Sciatic nerve (tissue), 2 donors: ENCODE data around the gene GDPD4. TPM values are rescaled to one million over a fixed set of nuclear protein-coding genes. Genes with fewer than 3 reads are reported as not detected.
A peak's percentile ranks its signal among the peaks of the same experiment; 100 is the strongest.

ENCODE experiments used
- ATAC-seq: fragments of 200-7000 bp; cut with Tn5 transposase; one replicate; pipeline ENCODE4 v1.9.1; 2020; ENCODE audit warnings: mild to moderate bottlenecking, moderate library complexity
- DNase-seq: peaks from one replicate; pipeline ENCODE4 v3.0.0-alpha.2; 2020; ENCODE audit warnings: low spot score
- intact Hi-C: fragments of 100-400 bp; cut with DNase I; formaldehyde crosslinking; loops from one replicate; pipeline ENCODE4 v1.14.2; 2022
- total RNA-seq: library from RNA; stranded (reverse); fragmentation: NEBNext Ultra II Directional; extraction: Animal tissue kit (Norgen Biotek cat#: 25700); gene quantifications from one replicate; pipeline ENCODE4 v1.2.1, GENCODE V29; 2021
- donor health status: DM: no; HTN: no; CAD: no.
- donor health status: DM: no; HTN: no; CAD: no.

The GDPD4 gene
- total RNA-seq, 1 donor from 2014 or later: not detected

- DNase-seq (no peak), ATAC-seq (no peak)
- intact Hi-C loops: loop anchor here (10.0 kb wide), 1 partner anchor 361 kb away; no protein-coding TSS in a partner anchor
These were observed 117.2 kb downstream of the GDPD4 start for GRCh38 chr11:77184136-77184860.

- ATAC-seq (no peak), DNase-seq (no peak)
- intact Hi-C loops: loop anchor here (10.0 kb wide), 1 partner anchor 361 kb away; no protein-coding TSS in a partner anchor
These were observed 118.0 kb downstream of the GDPD4 start for GRCh38 chr11:77183431-77183984.

GRCh38 chr11:77182542-77183430 is 118.7 kb downstream of the GDPD4 start:
- no peak for ATAC-seq
- intact Hi-C loops: loop anchor here (10.0 kb wide), 1 partner anchor 362 kb away; no protein-coding TSS in a partner anchor
- DNase-seq: no peak

DNA sequence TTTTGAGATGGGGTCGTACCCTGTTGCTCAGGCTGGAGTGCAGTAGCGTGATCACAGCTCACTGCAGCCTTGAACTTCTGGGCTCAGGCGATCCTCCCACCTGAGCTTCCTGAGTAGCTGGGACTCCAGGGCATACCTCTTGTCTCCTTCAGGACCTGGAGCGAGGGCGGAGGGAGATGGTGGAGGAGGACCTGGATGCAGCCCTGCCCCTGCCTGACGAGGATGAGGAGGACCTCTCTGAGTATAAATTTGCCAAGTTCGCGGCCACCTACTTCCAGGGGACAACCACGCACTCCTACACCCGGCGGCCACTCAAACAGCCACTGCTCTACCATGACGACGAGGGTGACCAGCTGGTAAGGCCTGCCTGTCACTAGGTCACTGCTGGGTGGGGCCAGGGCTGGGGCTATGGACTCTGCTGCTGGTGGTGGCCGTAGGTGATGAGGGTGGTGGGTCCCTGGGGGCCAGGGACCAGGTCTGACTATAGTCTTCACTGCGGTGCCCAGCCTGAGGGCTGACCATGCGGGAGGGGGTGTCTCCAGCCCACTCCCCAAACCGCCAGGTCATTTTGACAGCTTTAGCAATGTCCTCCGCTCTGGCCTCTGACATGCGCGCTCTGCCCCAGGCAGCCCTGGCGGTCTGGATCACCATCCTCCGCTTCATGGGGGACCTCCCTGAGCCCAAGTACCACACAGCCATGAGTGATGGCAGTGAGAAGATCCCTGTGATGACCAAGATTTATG is 119.5 kb downstream of the GDPD4 start:
- intact Hi-C loops: loop anchor here (10.0 kb wide), 1 partner anchor 363 kb away; no protein-coding TSS in a partner anchor
- DNase-seq (no peak), ATAC-seq (no peak)

- ATAC-seq (no peak), DNase-seq (no peak)
- intact Hi-C loops: loop anchor here (10.0 kb wide), 1 partner anchor 364 kb away; no protein-coding TSS in a partner anchor
These were observed 120.3 kb downstream of the GDPD4 start for GRCh38 chr11:77181226-77181625.

DNA sequence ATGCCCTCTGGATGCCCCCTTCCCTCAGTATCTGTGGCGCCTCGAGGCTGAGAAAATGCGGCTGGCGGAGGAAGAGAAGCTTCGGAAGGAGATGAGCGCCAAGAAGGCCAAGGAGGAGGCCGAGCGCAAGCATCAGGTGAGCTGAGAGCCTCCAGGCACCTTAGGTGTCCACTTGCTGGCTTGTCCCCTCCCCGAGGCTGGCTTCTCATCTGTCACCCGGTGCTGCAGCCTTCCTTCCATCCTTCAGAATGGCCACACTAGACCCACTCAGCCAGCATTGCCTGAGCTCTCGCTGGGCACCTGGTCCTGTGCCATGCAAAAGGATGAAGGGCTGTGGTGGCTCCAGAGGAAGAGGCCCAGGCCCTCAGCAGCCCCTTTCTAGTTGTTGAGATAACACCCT is 121.1 kb downstream of the GDPD4 start:
- intact Hi-C loops: loop anchor here (10.0 kb wide), 1 partner anchor 364 kb away; no protein-coding TSS in a partner anchor
- no peak for DNase-seq
- no peak for ATAC-seq

DNA sequence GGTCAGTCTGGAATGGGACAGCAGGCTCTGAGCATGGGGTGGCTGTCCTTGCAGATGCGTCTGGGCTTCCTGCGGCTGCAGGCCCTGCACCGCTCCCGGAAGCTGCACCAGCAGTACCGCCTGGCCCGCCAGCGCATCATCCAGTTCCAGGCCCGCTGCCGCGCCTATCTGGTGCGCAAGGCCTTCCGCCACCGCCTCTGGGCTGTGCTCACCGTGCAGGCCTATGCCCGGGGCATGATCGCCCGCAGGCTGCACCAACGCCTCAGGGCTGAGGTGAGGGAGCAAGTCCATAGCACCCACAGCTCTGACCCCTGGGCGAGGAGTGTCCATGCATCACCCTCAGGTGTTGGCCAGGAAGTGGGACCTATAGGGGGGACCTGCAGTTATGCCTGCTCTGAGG is 121.8 kb downstream of the GDPD4 start:
- DNase-seq (no peak), ATAC-seq (no peak)
- intact Hi-C loops: loop anchor here (10.0 kb wide), 1 partner anchor 365 kb away; no protein-coding TSS in a partner anchor

DNA sequence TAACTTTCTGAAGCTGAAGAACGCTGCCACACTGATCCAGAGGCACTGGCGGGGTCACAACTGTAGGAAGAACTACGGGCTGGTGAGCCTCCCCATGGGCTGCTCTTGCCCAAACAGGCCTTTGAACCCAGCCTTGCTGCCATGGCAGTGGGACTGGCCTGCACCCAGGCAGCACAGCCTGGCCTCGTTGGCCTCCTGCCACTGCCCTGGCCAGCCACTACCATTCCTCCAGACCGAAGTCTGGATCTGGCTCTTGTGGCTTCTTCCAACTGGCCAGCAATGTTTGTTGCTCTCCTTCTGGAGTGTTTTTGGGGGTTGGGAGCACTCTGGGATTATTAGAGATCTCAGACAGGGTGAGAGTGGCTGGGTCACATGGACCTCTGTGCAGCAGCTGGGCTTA is 122.4 kb downstream of the GDPD4 start:
- no peak for DNase-seq
- intact Hi-C loops: no loop called here
- ATAC-seq: no peak

DNA sequence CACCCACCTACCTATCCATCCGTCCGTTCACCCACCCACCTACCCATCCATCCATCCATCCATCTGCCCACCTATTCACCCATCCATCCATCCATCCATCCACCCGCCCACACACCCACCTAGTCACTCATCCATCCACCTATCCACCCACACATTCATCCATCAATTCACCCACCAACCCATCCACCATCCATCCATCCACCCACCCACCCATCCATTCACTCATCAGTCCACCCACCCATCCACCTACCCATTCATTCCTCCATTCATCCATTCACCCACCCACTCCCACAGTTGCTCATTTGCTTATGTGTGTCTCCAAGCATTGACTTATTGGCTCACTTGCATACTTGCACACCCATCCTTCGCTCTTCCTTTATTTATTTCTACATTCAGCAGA is 123.3 kb downstream of the GDPD4 start:
- intact Hi-C loops: no loop called here
- DNase-seq (no peak), ATAC-seq (no peak)

GRCh38 chr11:77176996-77177395 is 124.5 kb downstream of the GDPD4 start:
- DNase-seq (no peak), ATAC-seq (no peak)
- intact Hi-C loops: no loop called here

DNA sequence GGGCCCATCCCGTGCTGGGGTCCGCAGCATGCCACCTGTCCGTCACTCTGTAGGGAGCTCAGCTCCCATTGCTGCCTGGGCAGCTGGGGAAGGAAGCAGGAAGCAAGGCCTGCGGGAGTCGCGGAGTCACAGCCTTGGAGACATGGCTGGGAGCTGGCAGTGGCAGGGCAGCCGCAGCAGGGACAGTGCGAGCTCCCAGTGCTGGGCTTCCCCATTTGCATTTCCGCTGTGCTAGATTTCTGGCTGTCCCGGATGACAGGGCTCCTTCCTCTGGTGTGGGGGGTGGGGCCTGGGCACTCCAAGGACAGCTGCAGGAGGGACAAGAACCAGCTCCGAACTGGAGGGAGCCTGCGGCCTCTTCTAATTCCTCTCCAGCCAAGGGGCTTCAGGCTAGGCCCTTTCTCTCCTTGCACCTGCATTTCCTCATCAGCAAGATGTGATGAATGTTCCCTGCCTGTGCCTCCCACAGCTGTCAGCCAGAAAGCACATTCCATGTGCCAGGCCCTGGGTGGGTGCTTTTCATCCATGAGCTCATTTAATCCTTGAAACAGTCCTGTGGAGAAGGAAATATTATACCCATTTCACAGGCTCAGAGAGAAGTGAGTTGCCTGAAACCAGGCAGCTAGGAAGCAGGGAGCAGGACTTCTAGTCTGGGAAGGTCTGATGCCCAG is 125.5 kb downstream of the GDPD4 start:
- DNase-seq (no peak), ATAC-seq (peak; percentile 72)
- intact Hi-C loops: no loop called here

DNA sequence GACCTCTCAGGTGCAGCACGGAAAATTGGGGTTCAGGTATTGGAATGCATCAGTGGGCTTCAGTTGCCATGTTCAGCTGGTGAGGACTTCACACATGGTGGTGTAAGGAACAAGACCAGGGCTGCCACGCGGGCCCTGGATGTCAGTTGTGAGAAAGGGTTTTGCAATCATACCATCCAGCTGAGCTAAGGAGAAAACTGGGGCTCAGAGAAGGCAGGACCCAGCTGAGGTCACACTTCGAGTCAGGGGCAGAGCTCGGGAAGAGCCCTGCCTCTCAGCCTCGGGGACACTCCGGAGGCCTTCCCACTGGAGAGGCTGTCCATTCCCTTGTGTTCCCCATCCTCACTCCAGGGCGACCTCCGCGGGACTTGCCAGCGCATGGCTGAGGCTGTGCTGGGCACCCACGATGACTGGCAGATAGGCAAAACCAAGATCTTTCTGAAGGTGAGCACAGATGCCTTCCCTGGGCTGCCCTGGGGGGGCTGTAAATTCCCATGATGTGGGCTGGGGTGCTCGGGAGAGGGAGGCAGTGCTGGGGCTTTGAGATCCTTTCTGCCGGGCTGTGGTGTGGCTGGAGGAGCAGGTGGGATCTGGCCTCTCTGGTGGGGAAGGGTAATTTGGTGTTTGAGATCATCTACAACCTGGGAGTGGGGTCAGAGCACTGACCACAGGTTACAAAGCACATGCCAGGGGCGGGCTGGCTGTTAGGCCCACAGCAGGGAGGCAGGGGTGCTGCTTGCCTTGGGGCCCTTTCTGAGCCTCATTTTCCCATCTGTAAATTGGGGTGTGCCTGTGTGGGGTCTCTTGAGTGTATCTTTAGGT is 126.3 kb downstream of the GDPD4 start:
- ATAC-seq (peak; percentile 53), DNase-seq (no peak)
- intact Hi-C loops: no loop called here

- DNase-seq (no peak), ATAC-seq (no peak)
- intact Hi-C loops: no loop called here
These were observed 126.9 kb downstream of the GDPD4 start for GRCh38 chr11:77174559-77174958.

GRCh38 chr11:77173494-77173893 is 128.0 kb downstream of the GDPD4 start:
- ATAC-seq: peak; percentile 24

GRCh38 chr11:77172666-77172982 is 128.9 kb downstream of the GDPD4 start:
- DNase-seq (no peak), ATAC-seq (peak; percentile 11)
- intact Hi-C loops: no loop called here

More at GRCh38 chr11:77173494-77173893, 128.0 kb downstream of the GDPD4 start:
- intact Hi-C loops: no loop called here
- no peak for DNase-seq

- DNase-seq (no peak), ATAC-seq (peak; percentile 23)
- intact Hi-C loops: no loop called here
These were observed 129.4 kb downstream of the GDPD4 start for GRCh38 chr11:77171885-77172665.

DNA sequence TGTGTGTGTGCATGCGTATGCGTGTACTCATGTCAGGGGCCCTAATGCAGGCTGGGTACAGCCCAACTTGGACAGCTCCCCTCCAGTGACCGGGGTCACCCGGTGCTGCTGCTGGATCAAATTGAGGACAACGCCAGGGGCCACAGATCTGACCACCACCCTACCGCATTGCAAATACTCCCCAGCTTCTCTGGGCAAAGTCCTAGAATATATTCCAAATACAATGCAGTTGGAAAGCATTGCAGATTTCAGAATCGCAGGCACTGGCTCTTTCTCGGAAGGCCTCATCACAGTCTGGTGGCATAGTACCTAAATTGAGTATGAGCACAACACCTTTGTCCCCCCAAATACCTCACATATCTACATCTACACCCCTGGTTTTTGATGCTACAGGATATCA is 130.2 kb downstream of the GDPD4 start:
- no peak for ATAC-seq
- DNase-seq: no peak
- intact Hi-C loops: no loop called here
